ENCODE measurements around the gene PRKCA.

PRKCA gene

DNA sequence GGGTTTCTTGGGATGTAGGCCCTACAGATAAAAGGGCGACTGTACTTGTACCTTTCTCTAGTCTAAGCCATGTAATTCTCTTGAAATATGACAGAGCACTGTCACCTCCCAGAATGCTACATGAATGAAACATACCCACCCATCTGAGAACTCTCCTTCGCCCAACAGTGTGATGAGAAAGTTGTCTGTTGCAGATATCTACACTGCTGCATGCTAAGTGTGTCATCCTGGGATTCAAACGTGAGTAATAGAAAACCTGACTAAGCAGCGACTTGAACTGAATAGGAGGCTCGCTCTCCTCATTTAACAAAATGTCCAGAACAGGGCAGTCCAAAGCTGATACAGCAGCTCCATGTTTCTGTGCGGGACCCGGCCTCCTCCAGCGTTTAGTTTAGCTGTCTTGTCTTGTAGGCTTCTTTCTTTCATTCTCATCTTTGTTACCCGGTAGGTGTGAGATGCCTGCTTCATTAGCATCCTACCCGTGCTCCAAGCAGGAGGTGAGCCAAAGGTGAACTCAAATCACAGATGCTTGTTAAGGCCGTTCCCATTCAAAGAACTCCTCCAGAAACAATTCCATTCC lies 211.9 kb downstream of the PRKCA start:
- DNase-seq (ENCODE audit: low read depth), result peak; percentile 82
- no peak overlapping the region for H3K4me3 ChIP-seq (ENCODE audit: control insufficient read depth, low read depth, low read length)
- TF ChIP-seq, protein P1, sequence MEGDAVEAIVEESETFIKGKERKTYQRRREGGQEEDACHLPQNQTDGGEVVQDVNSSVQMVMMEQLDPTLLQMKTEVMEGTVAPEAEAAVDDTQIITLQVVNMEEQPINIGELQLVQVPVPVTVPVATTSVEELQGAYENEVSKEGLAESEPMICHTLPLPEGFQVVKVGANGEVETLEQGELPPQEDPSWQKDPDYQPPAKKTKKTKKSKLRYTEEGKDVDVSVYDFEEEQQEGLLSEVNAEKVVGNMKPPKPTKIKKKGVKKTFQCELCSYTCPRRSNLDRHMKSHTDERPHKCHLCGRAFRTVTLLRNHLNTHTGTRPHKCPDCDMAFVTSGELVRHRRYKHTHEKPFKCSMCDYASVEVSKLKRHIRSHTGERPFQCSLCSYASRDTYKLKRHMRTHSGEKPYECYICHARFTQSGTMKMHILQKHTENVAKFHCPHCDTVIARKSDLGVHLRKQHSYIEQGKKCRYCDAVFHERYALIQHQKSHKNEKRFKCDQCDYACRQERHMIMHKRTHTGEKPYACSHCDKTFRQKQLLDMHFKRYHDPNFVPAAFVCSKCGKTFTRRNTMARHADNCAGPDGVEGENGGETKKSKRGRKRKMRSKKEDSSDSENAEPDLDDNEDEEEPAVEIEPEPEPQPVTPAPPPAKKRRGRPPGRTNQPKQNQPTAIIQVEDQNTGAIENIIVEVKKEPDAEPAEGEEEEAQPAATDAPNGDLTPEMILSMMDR (conservative IDR thresholded peaks at IDR 0.05; ENCODE audit: control insufficient read depth, insufficient read depth, low read depth, low read length), result no peak

DNA sequence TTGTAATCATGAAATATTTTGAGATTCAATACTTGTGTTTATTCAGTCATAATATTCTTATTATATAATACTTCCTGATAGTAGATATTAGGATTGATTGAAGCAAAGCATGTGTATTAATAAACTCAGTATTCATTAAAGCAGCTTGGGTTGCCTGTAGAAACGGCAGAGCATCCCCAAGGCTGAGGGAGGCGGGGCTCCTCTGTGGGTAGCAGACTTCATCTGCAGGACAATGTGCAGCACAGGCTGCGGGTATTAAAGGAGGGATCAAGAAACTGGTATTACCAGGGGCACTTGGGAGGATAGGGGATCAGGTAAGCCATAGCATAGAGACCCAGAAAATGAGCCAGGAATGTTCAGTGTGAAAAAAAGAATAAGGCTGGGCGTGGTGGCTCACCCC lies 213.6 kb downstream of the PRKCA start:
- no peak for DNase-seq (ENCODE audit: low read depth)
- TF ChIP-seq, protein P1 (conservative IDR thresholded peaks at IDR 0.05; ENCODE audit: control insufficient read depth, insufficient read depth, low read depth, low read length), result no peak
- H3K4me3 ChIP-seq (ENCODE audit: control insufficient read depth, low read depth, low read length), result no peak overlapping the region

DNA sequence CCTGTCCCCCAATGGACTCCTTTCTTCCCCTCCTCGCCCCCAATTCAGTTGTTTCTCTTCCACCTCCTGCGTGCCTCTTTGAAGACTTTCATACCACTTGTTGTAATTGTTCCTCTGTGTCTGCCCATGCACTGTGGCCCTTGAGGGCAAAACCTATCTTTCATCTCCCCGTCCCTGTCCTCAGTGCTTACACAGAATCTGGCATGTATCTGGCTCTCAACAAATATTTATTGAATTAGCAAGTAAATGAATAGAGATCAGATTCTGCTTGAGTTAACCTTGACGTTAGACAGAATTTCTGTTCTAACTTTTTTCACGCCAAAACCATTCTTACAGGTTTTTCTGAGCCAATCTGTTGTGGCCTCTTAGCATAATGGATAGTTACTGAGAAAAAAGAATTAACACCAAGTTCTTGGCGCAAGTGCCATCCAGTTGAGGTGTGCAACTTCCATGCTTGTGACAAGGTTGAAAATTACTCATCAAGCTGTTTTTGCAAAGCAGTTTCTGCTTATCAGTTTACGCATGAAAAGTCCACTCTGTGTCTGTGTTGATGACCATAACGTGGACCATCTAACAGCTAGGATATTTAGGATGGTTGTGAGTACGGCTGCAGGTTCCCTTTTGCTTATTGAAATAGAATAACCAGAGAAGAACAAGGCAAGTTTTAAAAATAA lies 215.1 kb downstream of the PRKCA start:
- no peak for DNase-seq (ENCODE audit: low read depth)
- TF ChIP-seq, protein P1 (conservative IDR thresholded peaks at IDR 0.05; ENCODE audit: control insufficient read depth, insufficient read depth, low read depth, low read length), result no peak
- no peak overlapping the region for H3K4me3 ChIP-seq (ENCODE audit: control insufficient read depth, low read depth, low read length)

DNA sequence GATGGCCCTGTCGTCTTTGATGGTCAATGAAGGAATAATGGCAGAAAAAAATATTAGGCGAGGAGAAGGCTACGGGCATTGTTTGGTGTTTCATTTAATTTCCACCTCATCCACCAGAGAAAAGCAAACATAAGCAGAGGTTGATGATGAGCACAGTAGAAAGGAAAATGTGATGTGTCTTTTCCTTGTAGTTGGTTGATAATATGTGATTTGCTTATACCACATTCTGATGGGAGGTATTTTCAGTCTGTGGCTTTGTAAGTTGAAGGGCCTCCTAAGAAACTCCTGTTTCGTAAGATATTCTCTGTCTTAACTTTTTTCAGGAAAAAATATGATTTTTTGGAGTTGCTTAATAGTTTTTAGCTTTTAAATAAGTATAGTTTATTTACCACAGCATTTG lies 215.7 kb downstream of the PRKCA start:
- DNase-seq (ENCODE audit: low read depth), result no peak
- TF ChIP-seq, protein P1 (conservative IDR thresholded peaks at IDR 0.05; ENCODE audit: control insufficient read depth, insufficient read depth, low read depth, low read length), result no peak
- no peak overlapping the region for H3K4me3 ChIP-seq (ENCODE audit: control insufficient read depth, low read depth, low read length)

DNA sequence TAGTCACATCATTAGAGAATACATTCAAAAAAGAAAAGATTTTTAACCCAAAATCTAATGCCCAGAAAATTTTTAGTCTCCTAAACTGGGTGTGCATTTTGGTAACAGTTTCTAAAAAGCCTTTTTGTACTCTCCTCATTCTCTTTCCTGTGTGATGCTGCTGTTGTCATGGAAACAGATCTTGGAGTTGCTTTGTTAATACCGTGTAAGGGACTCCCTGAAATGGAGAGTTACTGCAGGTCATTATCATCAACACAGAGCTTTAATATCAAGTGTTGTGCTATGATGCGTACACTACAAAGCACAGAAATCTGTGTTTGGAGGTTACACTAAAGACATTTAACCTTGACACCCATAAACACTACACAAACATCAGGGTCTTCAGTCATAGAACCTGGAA lies 216.3 kb downstream of the PRKCA start:
- TF ChIP-seq, protein P1 (conservative IDR thresholded peaks at IDR 0.05; ENCODE audit: control insufficient read depth, insufficient read depth, low read depth, low read length), result no peak
- no peak overlapping the region for H3K4me3 ChIP-seq (ENCODE audit: control insufficient read depth, low read depth, low read length)
- no peak for DNase-seq (ENCODE audit: low read depth)

DNA sequence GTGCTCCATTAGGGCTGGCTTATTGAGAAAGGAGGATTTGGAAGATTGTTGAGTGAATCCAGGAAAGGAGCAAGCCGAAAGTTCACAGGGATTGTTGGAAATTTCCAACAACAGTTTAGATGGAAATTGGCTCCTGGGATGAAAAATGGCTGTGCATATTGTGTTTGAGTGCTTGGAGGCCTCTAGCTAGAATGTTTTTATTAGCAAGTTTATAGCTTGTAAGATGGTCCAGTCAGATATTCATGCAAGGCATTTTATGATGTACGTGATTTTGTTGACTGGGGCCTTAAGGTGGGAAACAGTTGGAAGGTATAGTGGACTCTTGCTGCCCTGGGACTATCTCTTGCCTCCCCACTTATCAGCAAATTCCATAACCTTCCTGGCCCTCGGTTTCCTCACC lies 216.7 kb downstream of the PRKCA start:
- TF ChIP-seq, protein P1 (conservative IDR thresholded peaks at IDR 0.05; ENCODE audit: control insufficient read depth, insufficient read depth, low read depth, low read length), result no peak
- no peak for DNase-seq (ENCODE audit: low read depth)
- no peak overlapping the region for H3K4me3 ChIP-seq (ENCODE audit: control insufficient read depth, low read depth, low read length)
